A549 (cell line): Measurements from ENCODE around the gene TBC1D10B. TPM values are rescaled to one million over a fixed set of nuclear protein-coding genes. Genes with fewer than 3 reads are reported as not detected.

ENCODE experiments used
- ATAC-seq, 2 experiments: fragments of 200-7000 bp in 1 of 2; fragments of >200 bp in 1 of 2; cut with Nextera tagmentation in 1 of 2; cut with Tn5 transposase in 1 of 2; 3 replicates each; pipeline versions ENCODE4 v1.8.0 to v1.9.1; 2018 to 2020; ENCODE audit warnings: mild to moderate bottlenecking in 1 of 2, moderate library complexity in 1 of 2
- CTCF ChIA-PET: fragments of 300-600 bp; sonication (Branson Sonifier 250); formaldehyde crosslinking; extraction: SDS; loops from one replicate; lab custom pipeline; 2021; ENCODE audit warnings: antibody characterized with exemption, inconsistent platforms; lab: Yijun Ruan, JAX
- POLR2A ChIA-PET: fragments of 350-600 bp; formaldehyde crosslinking; extraction: SDS; loops from one replicate; lab custom pipeline; 2021; ENCODE audit warnings: antibody characterized with exemption, inconsistent platforms; lab: Yijun Ruan, JAX
- DNase-seq, 2 experiments: peaks; one replicate each; pipeline versions ENCODE4 v3.0.0 to v3.0.0-alpha.2; 2011 to 2016; ENCODE audit warnings: low read depth in 1 of 2, low spot score in 1 of 2
- FAIRE-seq: peaks from 2 replicates; lab custom pipeline; 2011; peaks lifted over from hg19 to GRCh38; lab: Jason Lieb, UNC
- H3K27ac ChIP-seq, 2 experiments: fragments of >200 bp; sonication (Bioruptor Twin); formaldehyde crosslinking; 3 replicates each; pipeline ENCODE4 v1.5.1; 2016 to 2017
- H3K4me1 ChIP-seq: fragments of >200 bp; sonication (Bioruptor Twin); formaldehyde crosslinking; 3 replicates; pipeline ENCODE4 v1.6.1; 2016
- H3K4me2 ChIP-seq: fragments of >200 bp; sonication (Bioruptor Twin); formaldehyde crosslinking; 3 replicates; pipeline ENCODE4 v1.6.1; 2016
- H3K4me3 ChIP-seq: fragments of >200 bp; sonication (Bioruptor Twin); formaldehyde crosslinking; 3 replicates; pipeline ENCODE4 v1.5.1; 2016
- H3K9me3 ChIP-seq: fragments of >200 bp; sonication (Bioruptor Twin); formaldehyde crosslinking; 3 replicates; pipeline ENCODE4 v1.6.1; 2016
- CBX2 ChIP-seq: fragments of 200-600 bp; sonication (generic); IDR thresholded peaks from 2 replicates; pipeline ENCODE4 v1.6.1; 2016; ENCODE audit warnings: low read depth, mild to moderate bottlenecking, borderline replicate concordance
- CHD2 ChIP-seq: fragments of 150-350 bp; IDR thresholded peaks from 2 replicates; pipeline ENCODE4 v1.6.1; 2014; ENCODE audit warnings: low read length; ENCODE audit not compliant: partially characterized antibody
- CTCF ChIP-seq: fragments of >200 bp; sonication (Bioruptor Twin); formaldehyde crosslinking; IDR thresholded peaks from 3 replicates; pipeline ENCODE4 v1.5.1; 2016
- E2F6 ChIP-seq: IDR thresholded peaks from 2 replicates; pipeline ENCODE4 v1.6.1; 2012; ENCODE audit warnings: low read depth, borderline replicate concordance
- FOSL2 ChIP-seq, 2 experiments: fragments of 450-650 bp in 1 of 2; fragments of >200 bp in 1 of 2; sonication (Bioruptor Twin) in 1 of 2; formaldehyde crosslinking; IDR thresholded peaks; 2 replicates each; pipeline versions ENCODE4 v1.5.0 to v1.6.1; 2016 to 2020; ENCODE audit warnings: mild to moderate bottlenecking in 1 of 2, moderate library complexity in 1 of 2
- FOXS1 ChIP-seq: fragments of 250-450 bp; sonication (Bioruptor Pico); IDR thresholded peaks from 2 replicates; pipeline ENCODE4 v1.5.0; 2020; ENCODE audit warnings: mild to moderate bottlenecking, moderate library complexity
- HES2 ChIP-seq: fragments of >200 bp; sonication (Bioruptor Twin); formaldehyde crosslinking; IDR thresholded peaks from 2 replicates; pipeline ENCODE4 v1.6.1; 2016
- HOXB5 ChIP-seq: fragments of 250-450 bp; sonication (Bioruptor Pico); IDR thresholded peaks from 2 replicates; pipeline ENCODE4 v1.5.0; 2020; ENCODE audit warnings: mild to moderate bottlenecking, moderate library complexity
- JUN ChIP-seq, 2 experiments: fragments of >200 bp; sonication (Bioruptor Twin); formaldehyde crosslinking; IDR thresholded peaks; 2 replicates in 1 of 2; 3 replicates in 1 of 2; pipeline ENCODE4 v1.6.1; 2016 to 2017
- KDM5A ChIP-seq: fragments of 200-600 bp; sonication (generic); IDR thresholded peaks from 2 replicates; pipeline ENCODE4 v1.6.1; 2016; ENCODE audit warnings: antibody characterized with exemption, mild to moderate bottlenecking
- MAX ChIP-seq: IDR thresholded peaks from 2 replicates; pipeline ENCODE4 v1.6.1; 2012
- MYC ChIP-seq: IDR thresholded peaks from 2 replicates; pipeline ENCODE4 v1.6.1; 2012; ENCODE audit warnings: mild to moderate bottlenecking, inconsistent platforms, low read length, improper control_type of control experiment, borderline replicate concordance
- NFE2L2 ChIP-seq: fragments of 150-350 bp; conservative IDR thresholded peaks from 2 replicates; pipeline ENCODE4 v1.6.1; 2014; ENCODE audit warnings: low read length
- NPAS2 ChIP-seq: fragments of 250-450 bp; sonication (Bioruptor Pico); IDR thresholded peaks from 2 replicates; pipeline ENCODE4 v1.8.0; 2022; ENCODE audit warnings: mild to moderate bottlenecking, moderate library complexity, borderline replicate concordance
- NR3C1 ChIP-seq: fragments of >200 bp; sonication (Bioruptor Twin); formaldehyde crosslinking; IDR thresholded peaks from 3 replicates; pipeline ENCODE4 v1.6.1; 2017
- PBX3 ChIP-seq: IDR thresholded peaks from 2 replicates; pipeline ENCODE4 v1.6.1; 2012
- RAD21 ChIP-seq, 2 experiments: fragments of >200 bp in 1 of 2; sonication (Bioruptor Twin) in 1 of 2; formaldehyde crosslinking in 1 of 2; IDR thresholded peaks in 1 of 2; conservative IDR thresholded peaks in 1 of 2; 2 replicates in 1 of 2; 3 replicates in 1 of 2; pipeline ENCODE4 v1.6.1; 2012 to 2018; ENCODE audit warnings: inconsistent platforms in 1 of 2
- RARB ChIP-seq: fragments of 250-450 bp; sonication (Bioruptor Pico); IDR thresholded peaks from 2 replicates; pipeline ENCODE4 v1.8.0; 2021; ENCODE audit warnings: mild to moderate bottlenecking, moderate library complexity
- RCOR1 ChIP-seq: fragments of 150-350 bp; IDR thresholded peaks from 2 replicates; pipeline ENCODE4 v1.6.1; 2014; ENCODE audit warnings: antibody characterized with exemption, low read length, low read depth
- SMC3 ChIP-seq: fragments of >200 bp; sonication (Bioruptor Twin); formaldehyde crosslinking; IDR thresholded peaks from 3 replicates; pipeline ENCODE4 v1.6.1; 2018; ENCODE audit warnings: inconsistent platforms
- TFCP2L1 ChIP-seq: fragments of 250-450 bp; sonication (Bioruptor Pico); IDR thresholded peaks from 2 replicates; pipeline ENCODE4 v1.5.0; 2021; ENCODE audit warnings: mild to moderate bottlenecking
- USF2 ChIP-seq: fragments of 450-650 bp; IDR thresholded peaks from 2 replicates; pipeline ENCODE4 v1.6.1; 2014; ENCODE audit warnings: antibody characterized with exemption
- ZNF302 ChIP-seq: fragments of 250-450 bp; sonication (Bioruptor Pico); IDR thresholded peaks from 2 replicates; pipeline ENCODE4 v1.9.0; 2021; ENCODE audit warnings: inconsistent platforms, mild to moderate bottlenecking, moderate library complexity
- ZSCAN20 ChIP-seq: fragments of 250-450 bp; sonication (Bioruptor Pico); IDR thresholded peaks from 2 replicates; pipeline ENCODE4 v1.8.0; 2022; ENCODE audit warnings: mild to moderate bottlenecking, moderate library complexity
- WGBS: methylation state at CpG from one replicate; pipeline ENCODE4 v1.1.6; 2017; ENCODE audit errors: missing lambda C conversion rate; 5-methylcytosine and 5-hydroxymethylcytosine counted together
- polyA plus RNA-seq, 4 experiments: library from polyadenylated mRNA; depleted of rRNA in 3 of 4; stranded (reverse); fragments of >200 nt; fragmentation: RNase III in 1 of 4; extraction: RNeasy Plus Mini Kit Qiagen cat#74134 plus additional on column Dnase treatment in 1 of 4; gene quantifications; 2 replicates in 3 of 4; 3 replicates in 1 of 4; pipeline ENCODE4 v1.2.3, GENCODE V29; 2011 to 2017

Gene TBC1D10B
- polyA plus RNA-seq, 2 of the 4 experiments (the other 2 are of a cell fraction) = 10.9 to 23.2 TPM

GRCh38 chr16:30375864-30376263, 5.6 kb upstream of the TBC1D10B start:
- ATAC-seq (no peak), FAIRE-seq (no peak), DNase-seq (no peak)
- 86% methylated on average over 8 of the region's 8 CpGs for WGBS
- H3K4me1 ChIP-seq = peaks cover 18% of the 10 kb centered on the region
- H3K4me3 ChIP-seq = no peak overlapping the region
- no peak overlapping the region for H3K4me2 ChIP-seq
- H3K9me3 ChIP-seq = no peaks in the 10 kb centered on the region
- ChIA-PET POLR2A (no interaction called here), CTCF (interaction anchor here (0.6 to 1.6 kb wide), 3 partner anchors 11 to 363 kb away, joined by 3 to 4 read pairs (median 4); no protein-coding TSS in a partner anchor)
- no peak for TF ChIP-seq MAX
- no peak for TF ChIP-seq HOXB5 (CRISPR knock-in tag)
- TF ChIP-seq RARB (CRISPR knock-in tag) = no peak
- TF ChIP-seq USF2 = no peak
- no peak for TF ChIP-seq ZNF302 (CRISPR knock-in tag)
- no peak for TF ChIP-seq MYC
- no peak for TF ChIP-seq CHD2
- TF ChIP-seq NR3C1 = no peak
- H3K27ac ChIP-seq = no peak overlapping the region

- no peak for ATAC-seq
- no peaks in the 10 kb centered on the region for H3K9me3 ChIP-seq
- WGBS = 84% methylated on average over 6 of the region's 6 CpGs
- H3K4me2 ChIP-seq = no peak within 1 kb of the TSS
- TF ChIP-seq E2F6 (no peak), FOXS1 (CRISPR knock-in tag) (no peak), FOSL2 (IDR thresholded peaks at IDR 0.05) (no peak), FOSL2 (CRISPR knock-in tag; IDR thresholded peaks at IDR 0.05) (no peak), TFCP2L1 (CRISPR knock-in tag) (no peak), CHD2 (no peak), RAD21 (conservative IDR thresholded peaks at IDR 0.05 in 1 of 2, IDR thresholded peaks at IDR 0.05 in 1 of 2) (no peak), NPAS2 (CRISPR knock-in tag) (no peak), NFE2L2 (no peak), USF2 (no peak), PBX3 (no peak), SMC3 (no peak), KDM5A (no peak), RCOR1 (no peak), HOXB5 (CRISPR knock-in tag) (no peak), CBX2 (no peak), ZSCAN20 (CRISPR knock-in tag) (no peak), CTCF (no peak), HES2 (no peak), ZNF302 (CRISPR knock-in tag) (no peak), JUN (IDR thresholded peaks at IDR 0.05) (no peak)
- ChIA-PET POLR2A (no interaction called here), CTCF (interaction anchor here (1.1 kb wide), 1 partner anchor 8 kb away, joined by 3 read pairs; no protein-coding TSS in a partner anchor)
- FAIRE-seq = no peak
- H3K27ac ChIP-seq = no peak within 1 kb of the TSS
- H3K4me1 ChIP-seq = peaks cover 18% of the 10 kb centered on the region
- no peak within 1 kb of the TSS for H3K4me3 ChIP-seq
- no peak for DNase-seq
These were observed 4.2 kb upstream of the TBC1D10B start, which contains the start of gene MYL11 for GRCh38 chr16:30374538-30374937. Gene MYL11 (plus strand): TSS chr16:30374802. CDS start chr16:30374858, 56 bp downstream.
